ENCODE measurements around the gene CRADD. TPM values are rescaled to one million over a fixed set of nuclear protein-coding genes. Genes with fewer than 3 reads are reported as not detected.

Gene CRADD
- total RNA-seq, 1 experiment from 2014 or later: 7.6 TPM

GRCh38 chr12:93766796-93767523 lies 89.8 kb downstream of the CRADD start:
- H2AFZ ChIP-seq (ENCODE audit: low read length): no peak overlapping the region
- no peak overlapping the region for H2BK15ac ChIP-seq (ENCODE audit: low read depth, low read length)
- H3K27me3 ChIP-seq (ENCODE audit: insufficient read depth, low read length): no peaks in the 10 kb centered on the region
- no peak overlapping the region for H2BK20ac ChIP-seq (ENCODE audit: low read depth, low read length, poor library complexity, severe bottlenecking)
- H2BK5ac ChIP-seq (ENCODE audit: insufficient read length, low read length): no peak overlapping the region
- H4K8ac ChIP-seq (replicated peaks; ENCODE audit: insufficient read length, low read depth, low read length): no peak overlapping the region
- H3K27me3 Mint-ChIP-seq (ENCODE audit: low read depth): no peaks in the 10 kb centered on the region
- no peak overlapping the region for H3T11ph ChIP-seq (ENCODE audit: low read length)
- H3K14ac ChIP-seq (ENCODE audit: insufficient read depth, low read length): no peak overlapping the region
- TF ChIP-seq, protein P1, sequence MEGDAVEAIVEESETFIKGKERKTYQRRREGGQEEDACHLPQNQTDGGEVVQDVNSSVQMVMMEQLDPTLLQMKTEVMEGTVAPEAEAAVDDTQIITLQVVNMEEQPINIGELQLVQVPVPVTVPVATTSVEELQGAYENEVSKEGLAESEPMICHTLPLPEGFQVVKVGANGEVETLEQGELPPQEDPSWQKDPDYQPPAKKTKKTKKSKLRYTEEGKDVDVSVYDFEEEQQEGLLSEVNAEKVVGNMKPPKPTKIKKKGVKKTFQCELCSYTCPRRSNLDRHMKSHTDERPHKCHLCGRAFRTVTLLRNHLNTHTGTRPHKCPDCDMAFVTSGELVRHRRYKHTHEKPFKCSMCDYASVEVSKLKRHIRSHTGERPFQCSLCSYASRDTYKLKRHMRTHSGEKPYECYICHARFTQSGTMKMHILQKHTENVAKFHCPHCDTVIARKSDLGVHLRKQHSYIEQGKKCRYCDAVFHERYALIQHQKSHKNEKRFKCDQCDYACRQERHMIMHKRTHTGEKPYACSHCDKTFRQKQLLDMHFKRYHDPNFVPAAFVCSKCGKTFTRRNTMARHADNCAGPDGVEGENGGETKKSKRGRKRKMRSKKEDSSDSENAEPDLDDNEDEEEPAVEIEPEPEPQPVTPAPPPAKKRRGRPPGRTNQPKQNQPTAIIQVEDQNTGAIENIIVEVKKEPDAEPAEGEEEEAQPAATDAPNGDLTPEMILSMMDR (conservative IDR thresholded peaks at IDR 0.05): peak; percentile 61
- peaks cover 11 to 12% of the 10 kb centered on the region in 2 experiments for H3K4me1 Mint-ChIP-seq
- no peak overlapping the region for H3K4me2 ChIP-seq (ENCODE audit: insufficient read depth, insufficient read length, low read length)
- no peak overlapping the region for H3K4me3 Mint-ChIP-seq
- H3K4ac ChIP-seq (ENCODE audit: low read depth, low read length): no peak overlapping the region
- no peaks in the 10 kb centered on the region for H3K79me2 ChIP-seq (ENCODE audit: insufficient read depth, low read length)
- H2AK5ac ChIP-seq (ENCODE audit: insufficient read length, low read length): no peak overlapping the region
- H2BK12ac ChIP-seq (ENCODE audit: insufficient read length, low read depth, low read length): no peak overlapping the region
- H4K20me1 ChIP-seq (ENCODE audit: control insufficient read depth, insufficient read depth, insufficient read length): no peaks in the 10 kb centered on the region
- H3K56ac ChIP-seq (ENCODE audit: insufficient read length, low read depth, low read length): no peak overlapping the region
- H3K9me3 Mint-ChIP-seq: no peaks in the 10 kb centered on the region
- H3K23ac ChIP-seq (ENCODE audit: insufficient read length, low read depth, low read length): no peak overlapping the region
- no peaks in the 10 kb centered on the region for H3K36me3 Mint-ChIP-seq (ENCODE audit: insufficient read depth in 1 of 3, low read depth in 3 of 3)
- H3K4me1 ChIP-seq (ENCODE audit: insufficient read depth, low read length): no peaks in the 10 kb centered on the region
- WGBS (ENCODE audit: extremely low coverage, insufficient read length, low lambda C conversion rate): no CpG with 5 or more reads among the region's 6 CpGs
- H4K91ac ChIP-seq (ENCODE audit: insufficient read length, low read depth, low read length): no peak overlapping the region
- H3K9me3 ChIP-seq (ENCODE audit: control insufficient read depth, low read depth, low read length): no peaks in the 10 kb centered on the region
- H3K27ac Mint-ChIP-seq: no peak overlapping the region
- H3K27ac ChIP-seq (ENCODE audit: insufficient read length, low read depth, low read length): no peak overlapping the region
- no peak for DNase-seq
- no peak overlapping the region for H3K18ac ChIP-seq (ENCODE audit: insufficient read length, low read depth, low read length)
- H2BK120ac ChIP-seq (ENCODE audit: low read depth, low read length, poor library complexity, severe bottlenecking): no peak overlapping the region
- H3K23me2 ChIP-seq (ENCODE audit: insufficient read length, low read depth, low read length, poor library complexity, severe bottlenecking): no peaks in the 10 kb centered on the region
- H3K9ac ChIP-seq (ENCODE audit: extremely low read depth, insufficient read length, low read length): no peak overlapping the region
- no peak overlapping the region for H4K5ac ChIP-seq (ENCODE audit: insufficient read length, low read depth, low read length)
- H3K79me1 ChIP-seq (ENCODE audit: insufficient read depth, low read depth, low read length, poor library complexity, severe bottlenecking): no peaks in the 10 kb centered on the region

All from H9 (cell line).